GM21526 (cell line): ENCODE measurements around the gene SRPRB.
"Not testable (repeated sequence)": the region's sequence is repeated elsewhere in the genome, so short reads cannot be mapped to it uniquely, and the experiment has no call there.

Experiments
- ATAC-seq: cut with Tn5 transposase; IDR thresholded peaks from one replicate; pipeline ENCODE4 v1.9.1; 2021; ENCODE audit warnings: moderate library complexity; ENCODE audit not compliant: unreplicated experiment, low FRiP score

The SRPRB gene

GRCh38 chr3:133777807-133778568, 27.6 kb upstream of the SRPRB start:
- ATAC-seq, result no peak

- ATAC-seq, result no peak
These were observed 25.9 kb upstream of the SRPRB start for GRCh38 chr3:133779626-133780203.

DNA sequence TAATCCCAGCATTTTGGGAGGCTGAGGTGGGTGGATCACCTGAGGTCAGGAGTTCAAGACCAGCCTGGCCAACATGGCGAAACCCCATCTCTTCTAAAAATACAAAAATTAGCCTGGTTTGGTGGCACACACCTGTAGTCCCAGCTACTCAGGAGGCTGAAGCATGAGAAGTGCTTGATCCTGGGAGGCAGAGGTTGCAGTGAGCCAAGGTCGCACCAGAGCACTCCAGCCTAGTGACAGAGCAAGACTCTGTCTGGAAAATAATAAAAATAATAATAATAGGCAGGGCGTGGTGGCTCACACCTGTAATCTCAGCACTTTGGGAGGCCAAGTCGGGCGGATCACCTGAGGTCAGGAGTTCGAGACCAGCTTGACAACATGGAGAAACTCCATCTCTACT, 24.9 kb upstream of the SRPRB start:
- not testable (repeated sequence) for ATAC-seq

DNA sequence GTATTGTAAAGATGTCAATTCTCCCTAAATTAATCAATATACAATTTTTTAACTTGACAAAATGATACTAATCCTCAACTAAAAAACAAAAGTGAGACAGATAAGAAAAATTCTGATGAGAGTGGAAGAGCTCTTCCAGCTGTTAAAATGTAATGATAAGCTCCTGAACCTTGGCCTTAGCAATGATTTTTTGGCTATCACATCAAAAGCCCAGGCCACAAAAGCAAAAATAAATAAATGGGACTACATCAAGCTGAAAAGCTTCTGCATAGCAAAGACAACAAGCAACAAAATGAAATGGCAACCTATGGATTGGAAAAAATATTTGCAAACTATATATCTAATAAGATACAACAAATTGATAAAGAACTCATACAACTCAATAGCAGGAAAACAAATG, 24.0 kb upstream of the SRPRB start:
- ATAC-seq, result no peak

- ATAC-seq, result no peak
These were observed 23.2 kb upstream of the SRPRB start for GRCh38 chr3:133782454-133782853.

DNA sequence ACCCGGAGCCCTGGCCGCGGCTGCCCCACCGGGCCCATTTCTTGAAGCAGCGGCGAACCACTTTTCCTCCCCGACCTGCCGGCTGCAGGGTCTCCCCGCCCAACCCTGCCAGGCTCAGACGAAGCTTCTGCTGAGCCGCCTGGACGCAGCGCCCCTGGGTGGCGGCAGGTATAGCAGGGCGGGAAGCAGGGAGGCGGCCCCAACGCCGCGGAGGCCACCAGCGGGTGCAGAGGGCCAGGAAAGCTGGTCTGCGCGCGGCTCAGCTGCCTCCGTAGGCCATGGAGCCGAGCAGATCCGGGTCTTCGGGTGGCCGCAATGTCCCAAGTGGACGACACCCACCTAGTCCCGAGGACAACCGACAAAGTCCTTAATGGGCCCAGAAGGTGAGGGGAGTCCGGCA, 21.9 kb upstream of the SRPRB start:
- no peak for ATAC-seq

DNA sequence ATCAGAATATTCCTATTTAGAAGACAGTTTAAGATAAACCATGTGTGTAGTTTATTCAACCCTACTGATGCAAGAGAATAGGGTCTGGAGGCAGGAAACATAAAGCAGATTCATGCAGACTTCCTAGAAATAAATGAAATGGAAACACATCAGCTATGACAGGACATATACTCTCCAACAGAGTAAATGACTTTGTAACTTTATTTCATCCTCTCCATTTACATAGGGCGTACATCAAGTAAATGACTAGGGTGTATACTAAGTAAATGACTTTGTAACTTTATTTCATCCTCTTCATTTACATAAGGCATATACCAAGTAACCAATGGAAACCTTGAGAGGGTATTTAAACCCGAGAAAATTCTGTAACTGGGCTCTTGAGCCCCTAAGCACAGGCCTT, 17.6 kb upstream of the SRPRB start:
- no peak for ATAC-seq

GRCh38 chr3:133792171-133792763, 13.3 kb upstream of the SRPRB start:
- no peak for ATAC-seq

GRCh38 chr3:133797396-133798105, 8.1 kb upstream of the SRPRB start:
- no peak for ATAC-seq

DNA sequence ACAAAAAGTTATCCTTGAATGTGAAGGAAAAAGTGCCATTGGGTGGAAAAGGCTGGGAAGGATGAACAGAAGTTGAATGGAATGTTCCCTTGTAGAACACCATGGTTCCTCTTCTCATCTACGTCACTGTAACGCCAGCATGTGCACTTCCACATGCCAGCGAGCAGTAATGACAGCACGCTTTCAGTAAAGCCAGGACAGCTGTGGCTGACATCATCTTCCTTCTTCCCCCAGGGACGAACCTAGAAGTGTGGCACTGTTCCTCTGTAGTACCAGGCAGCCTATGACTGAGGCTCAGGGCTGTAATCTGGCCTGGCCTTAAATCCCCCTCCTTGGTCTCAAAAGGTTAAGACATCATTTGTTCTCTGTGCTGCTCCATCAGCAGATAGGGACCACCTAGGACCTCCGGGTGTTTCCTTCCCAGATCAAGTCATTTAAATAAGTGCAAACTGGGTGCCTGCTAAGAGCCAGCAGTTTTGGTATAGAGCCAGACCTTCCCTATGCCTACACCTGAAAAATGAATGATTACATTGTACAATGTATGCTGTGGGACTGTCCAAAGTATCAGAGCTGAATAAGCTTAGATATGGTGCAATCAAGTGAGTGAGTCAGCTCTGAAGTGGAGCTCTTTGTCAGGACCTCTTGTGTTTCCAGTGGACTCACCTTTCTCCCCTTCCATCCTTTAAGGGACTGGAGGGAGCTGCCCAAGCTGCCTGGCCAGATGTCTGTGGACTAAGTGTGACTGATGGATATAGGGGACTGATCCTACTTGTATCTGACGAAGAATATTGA, 5.6 kb upstream of the SRPRB start:
- ATAC-seq, result no peak

- no peak for ATAC-seq
These were observed 2.1 kb upstream of the SRPRB start for GRCh38 chr3:133803469-133803868.

- ATAC-seq, result no peak
These were observed 719 bp upstream of the SRPRB start for GRCh38 chr3:133804896-133805295.

DNA sequence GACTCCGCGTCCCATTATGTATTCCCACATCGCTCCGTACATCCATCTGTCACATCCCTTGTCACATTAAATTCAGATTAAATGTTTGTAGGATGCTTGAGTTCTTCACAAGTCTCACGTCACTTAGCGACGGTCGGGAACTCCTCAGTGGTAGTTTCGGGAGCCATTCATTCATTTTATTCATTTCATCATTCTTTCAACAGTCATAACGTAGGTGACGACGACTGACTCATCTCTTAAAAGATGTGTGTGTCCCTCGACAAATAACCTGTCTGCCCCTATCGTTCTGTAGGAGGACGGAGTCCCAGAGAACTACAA, 272 bp upstream of the SRPRB start:
- no peak for ATAC-seq

GRCh38 chr3:133812872-133813271, 7.3 kb downstream of the SRPRB start:
- ATAC-seq, result no peak

DNA sequence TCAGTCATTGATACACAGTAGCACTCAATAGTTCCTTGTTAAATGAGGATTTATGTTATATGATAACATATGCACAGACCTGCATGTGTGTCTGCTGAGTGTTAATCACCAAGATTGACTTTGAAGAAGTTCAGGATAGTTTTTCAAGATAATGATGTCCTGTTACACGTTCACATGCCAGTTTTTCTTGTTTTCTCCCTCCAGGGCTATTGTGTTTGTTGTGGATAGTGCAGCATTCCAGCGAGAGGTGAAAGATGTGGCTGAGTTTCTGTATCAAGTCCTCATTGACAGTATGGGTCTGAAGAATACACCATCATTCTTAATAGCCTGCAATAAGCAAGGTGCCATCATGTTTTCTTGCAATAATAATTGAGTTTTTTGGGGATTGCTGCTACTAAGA, 9.8 kb downstream of the SRPRB start:
- ATAC-seq, result no peak

DNA sequence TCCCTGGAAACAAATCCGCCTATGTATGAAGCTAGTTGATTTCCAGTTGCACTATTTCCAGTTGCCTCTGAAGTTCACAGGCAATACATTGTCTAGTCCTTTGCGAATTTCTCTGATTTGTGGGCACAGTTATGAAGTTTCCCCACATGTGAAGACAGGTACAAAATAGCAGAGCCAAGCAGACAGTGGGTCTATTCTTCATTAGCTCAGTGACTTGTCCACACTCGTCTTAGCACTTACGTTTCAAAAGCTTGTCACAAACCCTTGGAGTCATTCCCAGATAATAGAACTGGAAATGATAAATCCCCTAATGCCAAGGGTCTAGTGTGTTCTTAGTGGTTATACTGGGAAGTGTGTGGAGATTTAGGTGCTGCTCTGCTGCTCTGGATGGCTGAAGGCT, 14.5 kb downstream of the SRPRB start:
- ATAC-seq, result no peak

- ATAC-seq, result no peak
These were observed 15.5 kb downstream of the SRPRB start for GRCh38 chr3:133820889-133821675.

GRCh38 chr3:133821767-133822638, 16.4 kb downstream of the SRPRB start:
- no peak for ATAC-seq

DNA sequence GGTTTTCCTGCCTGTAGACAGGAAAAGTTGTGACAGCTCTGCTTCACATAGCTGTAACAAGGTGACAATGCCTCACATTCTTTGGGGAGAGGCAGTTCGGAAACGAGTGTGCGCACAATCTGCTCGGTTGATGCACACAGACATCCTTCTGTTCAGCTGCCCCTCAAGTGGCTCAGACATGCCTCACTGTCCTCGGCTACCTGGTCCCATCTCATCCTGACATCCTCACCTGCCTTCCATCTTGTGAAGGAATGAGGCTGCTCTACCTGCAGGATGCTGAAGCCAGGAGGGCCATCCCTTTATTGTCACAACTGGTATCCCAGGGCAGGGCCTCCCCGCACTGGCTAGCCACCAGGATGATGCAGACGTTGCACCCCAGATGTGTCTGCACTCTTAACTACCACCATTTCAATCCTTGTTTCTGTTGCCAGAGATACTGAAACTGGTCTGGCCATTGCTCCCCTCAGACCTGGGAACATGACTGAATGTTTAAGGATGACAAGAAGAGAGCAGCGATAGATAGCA, 19.4 kb downstream of the SRPRB start:
- no peak for ATAC-seq
